SK-N-SH (cell line): ENCODE measurements around the gene MBP. TPM values are rescaled to one million over a fixed set of nuclear protein-coding genes. Genes with fewer than 3 reads are reported as not detected.

Experiments
- CTCF ChIA-PET: fragments of 300-600, 350-600 bp; formaldehyde crosslinking; extraction: SDS; loops from one replicate; lab custom pipeline; 2021; lab: Yijun Ruan, JAX
- POLR2A ChIA-PET: fragments of 350-600 bp; sonication (Branson Sonifier 250); formaldehyde crosslinking; extraction: SDS; loops from one replicate; lab custom pipeline; 2020; ENCODE audit warnings: antibody characterized with exemption, inconsistent platforms; lab: Yijun Ruan, JAX
- DNase-seq: peaks from one replicate; pipeline ENCODE4 v3.0.0; 2012
- H2AFZ ChIP-seq: fragments of 200-600 bp; sonication (generic); 2 replicates; pipeline ENCODE4 v1.8.1; 2016; ENCODE audit warnings: antibody characterized with exemption, mild to moderate bottlenecking, low read depth
- H3F3A ChIP-seq: fragments of 200-600 bp; sonication (generic); replicated peaks from 2 replicates; pipeline ENCODE3; 2016; ENCODE audit warnings: antibody characterized with exemption, mild to moderate bottlenecking; ENCODE audit not compliant: insufficient read depth
- H3K27ac ChIP-seq, 2 experiments: fragments of 200-500 bp in 1 of 2; fragments of 200-600 bp in 1 of 2; sonication (Bioruptor generic) in 1 of 2; sonication (generic), shearing (Covaris generic) in 1 of 2; 2 replicates each; pipeline versions ENCODE4 v1.5.1 to v1.6.1; 2014 to 2016; ENCODE audit warnings: low read depth in 2 of 2, inconsistent platforms in 1 of 2, low read length in 1 of 2, mild to moderate bottlenecking in 1 of 2, mixed read lengths in 1 of 2
- H3K27me3 ChIP-seq: fragments of 200-600 bp; sonication (generic), shearing (Covaris generic); 2 replicates; pipeline ENCODE4 v1.6.1; 2016; ENCODE audit warnings: mixed run types; ENCODE audit not compliant: insufficient read depth
- H3K36me3 ChIP-seq, 2 experiments: fragments of 200-500 bp in 1 of 2; fragments of 200-600 bp in 1 of 2; sonication (Bioruptor generic) in 1 of 2; sonication (generic) in 1 of 2; replicated peaks in 1 of 2; 2 replicates each; pipeline versions ENCODE3 to v1.5.1; 2014 to 2016; ENCODE audit warnings: low read length in 1 of 2, mild to moderate bottlenecking in 1 of 2; ENCODE audit not compliant: insufficient read depth in 2 of 2, control insufficient read depth in 1 of 2
- H3K4me1 ChIP-seq, 2 experiments: fragments of 200-500 bp in 1 of 2; fragments of 200-600 bp in 1 of 2; sonication (Bioruptor generic) in 1 of 2; sonication (generic), shearing (Covaris generic) in 1 of 2; 2 replicates each; pipeline versions ENCODE4 v1.5.1 to v1.6.1; 2014 to 2016; ENCODE audit warnings: low read depth in 1 of 2, low read length in 1 of 2, mixed run types in 1 of 2; ENCODE audit not compliant: insufficient read depth in 2 of 2, control insufficient read depth in 1 of 2
- H3K4me2 ChIP-seq: fragments of 200-600 bp; sonication (generic), shearing (Covaris generic); 2 replicates; pipeline ENCODE4 v1.6.1; 2017; ENCODE audit warnings: mixed run types
- H3K4me3 ChIP-seq, 2 experiments: fragments of 200-500 bp in 1 of 2; fragments of 200-600 bp in 1 of 2; sonication (Bioruptor generic) in 1 of 2; sonication (generic), shearing (Covaris generic) in 1 of 2; 2 replicates each; pipeline versions ENCODE4 v1.5.1 to v1.8.1; 2014 to 2016; ENCODE audit warnings: low read depth in 2 of 2, inconsistent platforms in 1 of 2, low read length in 1 of 2, mild to moderate bottlenecking in 1 of 2, mixed read lengths in 1 of 2, moderate library complexity in 1 of 2
- H3K79me2 ChIP-seq: fragments of 200-600 bp; sonication (generic); 2 replicates; pipeline ENCODE4 v1.8.1; 2017; ENCODE audit warnings: mild to moderate bottlenecking; ENCODE audit not compliant: insufficient read depth
- H3K9ac ChIP-seq: fragments of 200-600 bp; sonication (generic); 2 replicates; pipeline ENCODE4 v1.6.1; 2017; ENCODE audit warnings: mixed run types
- H3K9me2 ChIP-seq: fragments of 200-600 bp; sonication (generic); 2 replicates; pipeline ENCODE4 v1.6.1; 2017; ENCODE audit warnings: mixed run types
- H3K9me3 ChIP-seq: fragments of 200-600 bp; sonication (generic); 2 replicates; pipeline ENCODE4 v1.6.1; 2017; ENCODE audit warnings: mixed run types, mild to moderate bottlenecking, moderate library complexity
- H4K20me1 ChIP-seq: fragments of 200-600 bp; sonication (generic); 2 replicates; pipeline ENCODE4 v1.6.1; 2017; ENCODE audit warnings: mild to moderate bottlenecking, mixed run types; ENCODE audit not compliant: insufficient read depth
- EZH2phosphoT487 ChIP-seq: fragments of 200-600 bp; sonication (generic); IDR thresholded peaks from 2 replicates; pipeline ENCODE4 v1.6.1; 2017; ENCODE audit warnings: low read depth, mixed run types, mild to moderate bottlenecking, antibody characterized with exemption, moderate library complexity, borderline replicate concordance
- GATA2 ChIP-seq: sonication (generic); formaldehyde crosslinking; IDR thresholded peaks from 2 replicates; pipeline ENCODE4 v1.5.0; 2020; ENCODE audit warnings: mild to moderate bottlenecking, missing genetic modification reagents
- MEF2A ChIP-seq: IDR thresholded peaks from 2 replicates; pipeline ENCODE4 v1.4.0; 2012; ENCODE audit warnings: low read depth, borderline replicate concordance
- NFIC ChIP-seq: IDR thresholded peaks from 2 replicates; pipeline ENCODE4 v1.4.0; 2012; ENCODE audit warnings: borderline replicate concordance
- PBX3 ChIP-seq: IDR thresholded peaks from 2 replicates; pipeline ENCODE4; 2012
- REST ChIP-seq: IDR thresholded peaks from 2 replicates; pipeline ENCODE4 v1.6.1; 2012; ENCODE audit warnings: mild to moderate bottlenecking, low read depth, low read length, moderate library complexity
- RFX5 ChIP-seq: IDR thresholded peaks from 2 replicates; pipeline ENCODE4 v1.6.1; 2012; ENCODE audit warnings: mild to moderate bottlenecking, improper control_type of control experiment, low read length
- RXRA ChIP-seq: IDR thresholded peaks from 2 replicates; pipeline ENCODE4 v1.4.0; 2012; ENCODE audit warnings: low read depth, mild to moderate bottlenecking, borderline replicate concordance
- SIN3A ChIP-seq: IDR thresholded peaks from 2 replicates; pipeline ENCODE4 v1.6.1; 2012; ENCODE audit warnings: low read depth, mild to moderate bottlenecking, low read length, moderate library complexity, borderline replicate concordance
- SMC3 ChIP-seq: IDR thresholded peaks from 2 replicates; pipeline ENCODE4 v1.6.1; 2012; ENCODE audit warnings: low read depth, low read length, improper control_type of control experiment
- TAF1 ChIP-seq: IDR thresholded peaks from 2 replicates; pipeline ENCODE4 v1.6.1; 2012; ENCODE audit warnings: low read depth, mild to moderate bottlenecking, low read length, moderate library complexity, borderline replicate concordance
- TEAD4 ChIP-seq: IDR thresholded peaks from 2 replicates; pipeline ENCODE4 v1.4.0; 2012; ENCODE audit warnings: mild to moderate bottlenecking, borderline replicate concordance; ENCODE audit not compliant: insufficient read depth
- USF2 ChIP-seq: fragments of 150-350 bp; IDR thresholded peaks from 2 replicates; pipeline ENCODE4 v1.6.1; 2017; ENCODE audit warnings: antibody characterized with exemption, low read length, low read depth, borderline replicate concordance
- YY1 ChIP-seq: IDR thresholded peaks from 2 replicates; pipeline ENCODE4 v1.4.0; 2012; ENCODE audit warnings: low read depth, mild to moderate bottlenecking
- ZBTB33 ChIP-seq: IDR thresholded peaks from 2 replicates; pipeline ENCODE4 v1.4.0; 2012; ENCODE audit warnings: low read depth, borderline replicate concordance
- WGBS: methylation state at CpG from one replicate; pipeline ENCODE4 v1.1.6; 2017; ENCODE audit warnings: low lambda C conversion rate; 5-methylcytosine and 5-hydroxymethylcytosine counted together
- polyA plus RNA-seq, 3 experiments: library from polyadenylated mRNA; depleted of rRNA; stranded (reverse); fragments of >200 nt; gene quantifications; 2 replicates each; pipeline ENCODE4 v1.2.3, GENCODE V29; 2012

MBP gene
- polyA plus RNA-seq, 1 of the 3 experiments (the other 2 are of a cell fraction), result 1.6 TPM

GRCh38 chr18:76981396-76981968 is 151.1 kb downstream of the MBP start:
- H3K9me3 ChIP-seq, result no peaks in the 10 kb centered on the region
- H3K4me3 ChIP-seq, result no peak overlapping the region
- POLR2A ChIA-PET, result no interaction called here
- H3K27me3 ChIP-seq, result no peaks in the 10 kb centered on the region
- no peaks in the 10 kb centered on the region for H3K36me3 ChIP-seq
- no peak overlapping the region for H3K4me2 ChIP-seq
- no peak for DNase-seq
- H2AFZ ChIP-seq, result no peak overlapping the region
- H4K20me1 ChIP-seq, result no peaks in the 10 kb centered on the region
- WGBS, result 82% methylated on average over 13 of the region's 13 CpGs
- CTCF ChIA-PET, result interaction anchor here (0.7 to 8.2 kb wide), 7 partner anchors 11 to 670 kb away, joined by 3 to 191 read pairs (median 3); no protein-coding TSS in a partner anchor
- H3K4me1 ChIP-seq, result peaks cover 0 to 20% of the 10 kb centered on the region in 2 experiments; a peak in 1 of 4 replicates
- no peak overlapping the region for H3K27ac ChIP-seq
- H3K79me2 ChIP-seq, result no peaks in the 10 kb centered on the region
- H3F3A ChIP-seq, result no peaks in the 10 kb centered on the region
- no peak overlapping the region for H3K9ac ChIP-seq
- TF ChIP-seq PBX3, result no peak
- TF ChIP-seq YY1, result no peak
- TF ChIP-seq RFX5, result no peak
- no peak for TF ChIP-seq SIN3A
- no peak for TF ChIP-seq REST
- TF ChIP-seq EZH2phosphoT487, result no peak
- no peak for TF ChIP-seq USF2
- TF ChIP-seq GATA2 (CRISPR knock-in tag), result no peak
- TF ChIP-seq TAF1, result no peak
- TF ChIP-seq SMC3, result no peak
- no peak for TF ChIP-seq ZBTB33
- no peak for TF ChIP-seq MEF2A
- no peak for TF ChIP-seq TEAD4
- TF ChIP-seq RXRA, result no peak
- TF ChIP-seq NFIC, result no peak
- TF ChIP-seq, all 33 proteins: peak for 0
- H3K9me2 ChIP-seq, result no peaks in the 10 kb centered on the region
